ENCODE measurements around the gene PAIP2.
A peak's percentile ranks its signal among the peaks of the same experiment; 100 is the strongest.
"Not testable (repeated sequence)": the region's sequence is repeated elsewhere in the genome, so short reads cannot be mapped to it uniquely, and the experiment has no call there.

Gene PAIP2

GRCh38 chr5:139391570-139392323 lies 50.1 kb downstream of the PAIP2 start:
- DNase-seq (ENCODE audit: low read depth in 2 of 2), result no peak

GRCh38 chr5:139392324-139392677 lies 50.6 kb downstream of the PAIP2 start:
- no peak for DNase-seq (ENCODE audit: low read depth in 2 of 2)

- DNase-seq (ENCODE audit: low read depth in 2 of 2), result peak; percentile 55 to 69
Observed at GRCh38 chr5:139392678-139393496, 51.2 kb downstream of the PAIP2 start.

- no peak for DNase-seq (ENCODE audit: low read depth in 2 of 2)
Observed at GRCh38 chr5:139393497-139394122, 52.0 kb downstream of the PAIP2 start.

- DNase-seq (ENCODE audit: low read depth in 2 of 2), result peak; percentile 29 to 42
Observed at GRCh38 chr5:139394123-139394653, 52.5 kb downstream of the PAIP2 start.

GRCh38 chr5:139394654-139395566 lies 53.3 kb downstream of the PAIP2 start, which contains the start of gene PROB1:
Gene PROB1, minus strand, starts transcription at chr5:139395104. Its CDS starts 23 bp downstream, at chr5:139395081.
- no peak for DNase-seq (ENCODE audit: low read depth in 2 of 2)

- no peak for DNase-seq (ENCODE audit: low read depth in 2 of 2)
Observed at GRCh38 chr5:139395844-139396640, 54.4 kb downstream of the PAIP2 start.

GRCh38 chr5:139396691-139397090 lies 55.0 kb downstream of the PAIP2 start:
- DNase-seq (ENCODE audit: low read depth in 2 of 2), result no peak

- DNase-seq (ENCODE audit: low read depth in 2 of 2), result no peak
Observed at GRCh38 chr5:139397921-139398320, 56.3 kb downstream of the PAIP2 start.

GRCh38 chr5:139399501-139400121 lies 58.0 kb downstream of the PAIP2 start:
- DNase-seq (ENCODE audit: low read depth in 2 of 2), result no peak

- no peak for DNase-seq (ENCODE audit: low read depth in 2 of 2)
Observed at GRCh38 chr5:139401546-139401945, 59.9 kb downstream of the PAIP2 start.

GRCh38 chr5:139402561-139403158 lies 61.0 kb downstream of the PAIP2 start:
- no peak for DNase-seq (ENCODE audit: low read depth in 2 of 2)

GRCh38 chr5:139403418-139403786 lies 61.7 kb downstream of the PAIP2 start:
- no peak for DNase-seq (ENCODE audit: low read depth in 2 of 2)

GRCh38 chr5:139403787-139404483 lies 62.3 kb downstream of the PAIP2 start, which contains the start of gene SPATA24:
Gene SPATA24, minus strand, starts transcription at chr5:139404089. Its CDS starts 29 bp downstream, at chr5:139404060.
- peak; percentile 96 to 97 for DNase-seq (ENCODE audit: low read depth in 2 of 2)

GRCh38 chr5:139404484-139404840 lies 62.8 kb downstream of the PAIP2 start:
- DNase-seq (ENCODE audit: low read depth in 2 of 2), result no peak

GRCh38 chr5:139406963-139407362 lies 65.3 kb downstream of the PAIP2 start:
- no peak for DNase-seq (ENCODE audit: low read depth in 2 of 2)

- DNase-seq (ENCODE audit: low read depth in 2 of 2), result no peak
Observed at GRCh38 chr5:139407517-139407916, 65.9 kb downstream of the PAIP2 start.

- DNase-seq (ENCODE audit: low read depth in 2 of 2), result no peak
Observed at GRCh38 chr5:139408191-139408590, 66.5 kb downstream of the PAIP2 start.

GRCh38 chr5:139409116-139409515 lies 67.5 kb downstream of the PAIP2 start:
- DNase-seq (ENCODE audit: low read depth in 2 of 2), result not testable (repeated sequence)
